HUES48 (cell line): Measurements from ENCODE around the gene IRAK4.
"Not testable (repeated sequence)": the region's sequence is repeated elsewhere in the genome, so short reads cannot be mapped to it uniquely, and the experiment has no call there.

Experiments used
- H3K27ac ChIP-seq: one replicate; pipeline ENCODE4 v1.7.0; 2013; ENCODE audit warnings: low read depth, low read length, inconsistent platforms
- H3K27me3 ChIP-seq: 2 replicates; pipeline ENCODE4 v1.6.1; 2013; ENCODE audit warnings: mild to moderate bottlenecking, low read length; ENCODE audit not compliant: control insufficient read depth, insufficient read depth
- H3K36me3 ChIP-seq: 2 replicates; pipeline ENCODE4 v1.6.1; 2013; ENCODE audit warnings: low read length; ENCODE audit not compliant: control insufficient read depth, insufficient read depth
- H3K4me1 ChIP-seq: 2 replicates; pipeline ENCODE4 v1.6.1; 2013; ENCODE audit warnings: mild to moderate bottlenecking, low read length; ENCODE audit not compliant: control insufficient read depth, insufficient read depth
- H3K4me3 ChIP-seq: 2 replicates; pipeline ENCODE4 v1.5.1; 2013; ENCODE audit warnings: mild to moderate bottlenecking, low read depth, low read length
- H3K9ac ChIP-seq: 2 replicates; pipeline ENCODE4 v1.6.1; 2013; ENCODE audit warnings: mild to moderate bottlenecking, low read depth, low read length, moderate library complexity
- H3K9me3 ChIP-seq: 2 replicates; pipeline ENCODE4 v1.6.1; 2013; ENCODE audit warnings: low read length; ENCODE audit not compliant: control insufficient read depth, insufficient read depth

IRAK4 gene

GRCh38 chr12:43742106-43742505, 16.6 kb upstream of the IRAK4 start:
- peaks cover 50% of the 10 kb centered on the region for H3K36me3 ChIP-seq
- H3K27me3 ChIP-seq = no peaks in the 10 kb centered on the region
- no peaks in the 10 kb centered on the region for H3K9me3 ChIP-seq
- peaks cover 2% of the 10 kb centered on the region for H3K4me1 ChIP-seq
- no peak overlapping the region for H3K27ac ChIP-seq
- H3K4me3 ChIP-seq = no peak overlapping the region
- H3K9ac ChIP-seq = no peak overlapping the region

- no peak overlapping the region for H3K9ac ChIP-seq
- no peaks in the 10 kb centered on the region for H3K9me3 ChIP-seq
- H3K4me3 ChIP-seq = no peak overlapping the region
- peaks cover 40% of the 10 kb centered on the region for H3K36me3 ChIP-seq
- H3K27ac ChIP-seq = no peak overlapping the region
- H3K4me1 ChIP-seq = no peaks in the 10 kb centered on the region
- H3K27me3 ChIP-seq = no peaks in the 10 kb centered on the region
Observed at GRCh38 chr12:43744826-43745225, 13.9 kb upstream of the IRAK4 start.

GRCh38 chr12:43749016-43749415, 9.7 kb upstream of the IRAK4 start:
- H3K9ac ChIP-seq = no peak overlapping the region
- H3K27me3 ChIP-seq = no peaks in the 10 kb centered on the region
- no peaks in the 10 kb centered on the region for H3K4me1 ChIP-seq
- H3K9me3 ChIP-seq = no peaks in the 10 kb centered on the region
- peaks cover 34% of the 10 kb centered on the region for H3K36me3 ChIP-seq
- no peak overlapping the region for H3K4me3 ChIP-seq
- no peak overlapping the region for H3K27ac ChIP-seq

- H3K36me3 ChIP-seq = peaks cover 29% of the 10 kb centered on the region
- no peak overlapping the region for H3K9ac ChIP-seq
- H3K27me3 ChIP-seq = no peaks in the 10 kb centered on the region
- no peaks in the 10 kb centered on the region for H3K9me3 ChIP-seq
- H3K4me3 ChIP-seq = no peak overlapping the region
- H3K27ac ChIP-seq = no peak overlapping the region
- H3K4me1 ChIP-seq = no peaks in the 10 kb centered on the region
Observed at GRCh38 chr12:43750814-43751213, 7.9 kb upstream of the IRAK4 start.

- H3K4me3 ChIP-seq, H3K27me3 ChIP-seq, H3K9me3 ChIP-seq, H3K27ac ChIP-seq, H3K9ac ChIP-seq, H3K4me1 ChIP-seq: not testable (repeated sequence)
- peaks cover 28% of the 10 kb centered on the region for H3K36me3 ChIP-seq
Observed at GRCh38 chr12:43751360-43751759, 7.4 kb upstream of the IRAK4 start.

GRCh38 chr12:43754015-43754414, 4.7 kb upstream of the IRAK4 start:
- H3K27ac ChIP-seq = no peak overlapping the region
- 0 out of 2 replicates have a peak, but pooled peaks cover 6% of the 10 kb centered on the region for H3K4me1 ChIP-seq
- no peaks in the 10 kb centered on the region for H3K9me3 ChIP-seq
- H3K9ac ChIP-seq = no peak overlapping the region
- no peak overlapping the region for H3K4me3 ChIP-seq
- H3K27me3 ChIP-seq = no peaks in the 10 kb centered on the region
- peaks cover 28% of the 10 kb centered on the region for H3K36me3 ChIP-seq

- Histone ChIP-seq H3K4me3 (peak overlapping the region; percentile 74), H3K9ac (peak overlapping the region; percentile 13; the same call in 1 of the 2 replicates), H3K27ac (no peak overlapping the region), H3K9me3 (no peaks in the 10 kb centered on the region), H3K4me1 (peaks cover 24% of the 10 kb centered on the region), H3K27me3 (no peaks in the 10 kb centered on the region), H3K36me3 (peaks cover 17% of the 10 kb centered on the region)
Observed at GRCh38 chr12:43758247-43758727, 464 bp upstream of the IRAK4 start.

GRCh38 chr12:43760396-43760795, 1.6 kb downstream of the IRAK4 start:
- Histone ChIP-seq H3K27ac (no peak overlapping the region), H3K27me3 (no peaks in the 10 kb centered on the region), H3K4me3 (no peak overlapping the region), H3K4me1 (peaks cover 42% of the 10 kb centered on the region), H3K9me3 (no peaks in the 10 kb centered on the region), H3K9ac (no peak overlapping the region), H3K36me3 (no peaks in the 10 kb centered on the region)

- Histone ChIP-seq H3K9ac (no peak overlapping the region), H3K9me3 (no peaks in the 10 kb centered on the region), H3K27me3 (no peaks in the 10 kb centered on the region), H3K4me3 (no peak overlapping the region), H3K36me3 (no peaks in the 10 kb centered on the region), H3K4me1 (peaks cover 43% of the 10 kb centered on the region), H3K27ac (peak overlapping the region; percentile 76)
Observed at GRCh38 chr12:43761500-43761899, 2.7 kb downstream of the IRAK4 start.

- Histone ChIP-seq H3K27me3 (no peaks in the 10 kb centered on the region), H3K9me3 (no peaks in the 10 kb centered on the region), H3K4me1 (peaks cover 43% of the 10 kb centered on the region), H3K27ac (peak overlapping the region; percentile 76), H3K36me3 (no peaks in the 10 kb centered on the region), H3K9ac (0 out of 2 replicates have a peak overlapping the region, but pooled peaks have one; percentile 22), H3K4me3 (no peak overlapping the region)
Observed at GRCh38 chr12:43762596-43762995, 3.8 kb downstream of the IRAK4 start.

- Histone ChIP-seq H3K4me1 (peaks cover 37% of the 10 kb centered on the region), H3K4me3 (no peak overlapping the region), H3K27me3 (no peaks in the 10 kb centered on the region), H3K9me3 (no peaks in the 10 kb centered on the region), H3K9ac (no peak overlapping the region), H3K27ac (no peak overlapping the region), H3K36me3 (no peaks in the 10 kb centered on the region)
Observed at GRCh38 chr12:43763769-43764168, 5.0 kb downstream of the IRAK4 start.

GRCh38 chr12:43764528-43764927, 5.8 kb downstream of the IRAK4 start:
- Histone ChIP-seq H3K36me3 (no peaks in the 10 kb centered on the region), H3K9ac (no peak overlapping the region)

More at GRCh38 chr12:43764528-43764927, 5.8 kb downstream of the IRAK4 start:
- H3K9me3 ChIP-seq = no peaks in the 10 kb centered on the region
- H3K27me3 ChIP-seq = no peaks in the 10 kb centered on the region
- H3K27ac ChIP-seq = peak overlapping the region; percentile 48
- peaks cover 37% of the 10 kb centered on the region for H3K4me1 ChIP-seq
- H3K4me3 ChIP-seq = no peak overlapping the region
